GM18511 (cell line): Measurements from ENCODE around the gene HSH2D.
"Not testable (repeated sequence)": the region's sequence is repeated elsewhere in the genome, so short reads cannot be mapped to it uniquely, and the experiment has no call there.

Source experiments
- ATAC-seq: cut with Tn5 transposase; IDR thresholded peaks from one replicate; pipeline ENCODE4 v1.9.1; 2021; ENCODE audit warnings: mild to moderate bottlenecking, moderate library complexity; ENCODE audit not compliant: unreplicated experiment

Gene HSH2D

GRCh38 chr19:16154557-16154956 is 11.1 kb downstream of the HSH2D start:
- no peak for ATAC-seq

GRCh38 chr19:16155128-16155527 is 11.6 kb downstream of the HSH2D start:
- no peak for ATAC-seq

- ATAC-seq, result no peak
Measured at GRCh38 chr19:16156904-16157303, 13.4 kb downstream of the HSH2D start.

GRCh38 chr19:16157601-16158000 is 14.1 kb downstream of the HSH2D start:
- ATAC-seq, result no peak

GRCh38 chr19:16159655-16160054 is 16.2 kb downstream of the HSH2D start:
- ATAC-seq, result no peak

- ATAC-seq, result no peak
Measured at GRCh38 chr19:16160445-16160942, 17.0 kb downstream of the HSH2D start.

GRCh38 chr19:16160943-16161560 is 17.6 kb downstream of the HSH2D start:
- no peak for ATAC-seq

- ATAC-seq, result no peak
Measured at GRCh38 chr19:16161840-16162239, 18.4 kb downstream of the HSH2D start.

- no peak for ATAC-seq
Measured at GRCh38 chr19:16164222-16164890, 20.9 kb downstream of the HSH2D start.

GRCh38 chr19:16166417-16166816 is 22.9 kb downstream of the HSH2D start:
- no peak for ATAC-seq

- ATAC-seq, result no peak
Measured at GRCh38 chr19:16167055-16167454, 23.6 kb downstream of the HSH2D start.

GRCh38 chr19:16168465-16169081 is 25.1 kb downstream of the HSH2D start:
- ATAC-seq, result no peak

GRCh38 chr19:16170134-16170533 is 26.6 kb downstream of the HSH2D start:
- ATAC-seq, result no peak

- ATAC-seq, result no peak
Measured at GRCh38 chr19:16175954-16176353, 32.5 kb downstream of the HSH2D start.

- not testable (repeated sequence) for ATAC-seq
Measured at GRCh38 chr19:16178866-16179265, 35.4 kb downstream of the HSH2D start.

GRCh38 chr19:16180611-16181010 is 37.1 kb downstream of the HSH2D start:
- ATAC-seq, result no peak

GRCh38 chr19:16184665-16185122 is 41.2 kb downstream of the HSH2D start:
- ATAC-seq, result no peak

- peak; percentile 90 for ATAC-seq
Measured at GRCh38 chr19:16185123-16185767, 41.8 kb downstream of the HSH2D start, which contains the start of gene FAM32A. Gene FAM32A (plus strand): TSS chr19:16185410. CDS start chr19:16185443, 33 bp downstream.

GRCh38 chr19:16185768-16186123 is 42.3 kb downstream of the HSH2D start:
- peak; percentile 19 for ATAC-seq

GRCh38 chr19:16188521-16188920 is 45.0 kb downstream of the HSH2D start:
- no peak for ATAC-seq

- ATAC-seq, result no peak
Measured at GRCh38 chr19:16190198-16190597, 46.7 kb downstream of the HSH2D start.
